HG03457 (cell line): ENCODE measurements around the gene ABHD10.
A peak's percentile ranks its signal among the peaks of the same experiment; 100 is the strongest.

Experiments
- ATAC-seq: cut with Tn5 transposase; IDR thresholded peaks from one replicate; pipeline ENCODE4 v1.9.1; 2021; ENCODE audit warnings: moderate number of reproducible peaks; ENCODE audit not compliant: unreplicated experiment

The ABHD10 gene

GRCh38 chr3:111963424-111963823, 15.4 kb upstream of the ABHD10 start:
- ATAC-seq = no peak

- no peak for ATAC-seq
These were observed 13.3 kb upstream of the ABHD10 start for GRCh38 chr3:111965484-111965883.

GRCh38 chr3:111967068-111967467, 11.8 kb upstream of the ABHD10 start:
- no peak for ATAC-seq

- ATAC-seq = peak; percentile 84
These were observed 11.1 kb upstream of the ABHD10 start for GRCh38 chr3:111967651-111968274.

GRCh38 chr3:111968319-111969054, 10.3 kb upstream of the ABHD10 start:
- no peak for ATAC-seq

GRCh38 chr3:111970376-111970775, 8.4 kb upstream of the ABHD10 start:
- no peak for ATAC-seq

GRCh38 chr3:111971533-111972130, 7.2 kb upstream of the ABHD10 start:
- no peak for ATAC-seq

- no peak for ATAC-seq
These were observed 5.9 kb upstream of the ABHD10 start for GRCh38 chr3:111972891-111973290.

- no peak for ATAC-seq
These were observed 3.7 kb upstream of the ABHD10 start for GRCh38 chr3:111975131-111975530.

- no peak for ATAC-seq
These were observed 2.6 kb upstream of the ABHD10 start for GRCh38 chr3:111976254-111976653.

GRCh38 chr3:111979434-111980038, 710 bp downstream of the ABHD10 start:
- peak; percentile 26 for ATAC-seq

GRCh38 chr3:111980716-111981456, 2.1 kb downstream of the ABHD10 start:
- no peak for ATAC-seq

- no peak for ATAC-seq
These were observed 2.6 kb downstream of the ABHD10 start for GRCh38 chr3:111981457-111981763.

GRCh38 chr3:111984636-111985298, 5.9 kb downstream of the ABHD10 start:
- no peak for ATAC-seq

GRCh38 chr3:111986800-111987199, 8.0 kb downstream of the ABHD10 start:
- ATAC-seq = no peak

- ATAC-seq = peak; percentile 88
These were observed 10.3 kb downstream of the ABHD10 start for GRCh38 chr3:111989061-111989678.

GRCh38 chr3:111993038-111993437, 14.2 kb downstream of the ABHD10 start:
- no peak for ATAC-seq

GRCh38 chr3:111998636-111999483, 20.0 kb downstream of the ABHD10 start, which contains the start of gene TAGLN3:
TAGLN3 (plus strand) TSS chr3:111998922; CDS start chr3:111999423, 501 bp downstream.
- ATAC-seq = no peak
